ENCODE results near the gene ACOX3. TPM values are rescaled to one million over a fixed set of nuclear protein-coding genes. Genes with fewer than 3 reads are reported as not detected.

ACOX3 gene
- total RNA-seq, 1 donor from 2014 or later: 23.8 TPM

DNA sequence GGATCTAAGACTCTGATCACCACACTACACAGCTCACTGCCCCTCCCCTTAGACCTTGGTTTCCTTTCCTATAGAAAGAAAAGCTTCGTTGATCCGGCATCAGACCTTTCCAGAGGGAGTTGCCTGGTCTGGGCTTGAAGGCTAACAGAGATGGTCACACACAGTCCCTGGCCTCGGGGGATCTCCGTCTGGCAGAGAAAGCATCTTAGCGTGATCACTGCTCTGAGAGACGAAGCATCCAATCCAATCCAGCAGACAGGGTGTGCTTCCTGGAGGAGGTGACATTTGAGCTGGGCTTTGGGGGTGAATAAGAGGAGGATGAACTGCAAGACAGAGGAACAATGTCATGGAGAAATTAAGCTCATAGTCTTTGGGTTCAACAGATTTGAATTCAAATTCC, 121.5 kb downstream of the ACOX3 start:
- TF ChIP-seq, protein P1, sequence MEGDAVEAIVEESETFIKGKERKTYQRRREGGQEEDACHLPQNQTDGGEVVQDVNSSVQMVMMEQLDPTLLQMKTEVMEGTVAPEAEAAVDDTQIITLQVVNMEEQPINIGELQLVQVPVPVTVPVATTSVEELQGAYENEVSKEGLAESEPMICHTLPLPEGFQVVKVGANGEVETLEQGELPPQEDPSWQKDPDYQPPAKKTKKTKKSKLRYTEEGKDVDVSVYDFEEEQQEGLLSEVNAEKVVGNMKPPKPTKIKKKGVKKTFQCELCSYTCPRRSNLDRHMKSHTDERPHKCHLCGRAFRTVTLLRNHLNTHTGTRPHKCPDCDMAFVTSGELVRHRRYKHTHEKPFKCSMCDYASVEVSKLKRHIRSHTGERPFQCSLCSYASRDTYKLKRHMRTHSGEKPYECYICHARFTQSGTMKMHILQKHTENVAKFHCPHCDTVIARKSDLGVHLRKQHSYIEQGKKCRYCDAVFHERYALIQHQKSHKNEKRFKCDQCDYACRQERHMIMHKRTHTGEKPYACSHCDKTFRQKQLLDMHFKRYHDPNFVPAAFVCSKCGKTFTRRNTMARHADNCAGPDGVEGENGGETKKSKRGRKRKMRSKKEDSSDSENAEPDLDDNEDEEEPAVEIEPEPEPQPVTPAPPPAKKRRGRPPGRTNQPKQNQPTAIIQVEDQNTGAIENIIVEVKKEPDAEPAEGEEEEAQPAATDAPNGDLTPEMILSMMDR (IDR thresholded peaks at IDR 0.05; ENCODE audit: partially characterized antibody, unreplicated experiment): no peak
- H3K27me3 Mint-ChIP-seq (ENCODE audit: unreplicated experiment): peaks cover 2% of the 10 kb centered on the region
- H3K36me3 Mint-ChIP-seq (ENCODE audit: unreplicated experiment): no peaks in the 10 kb centered on the region
- no peak overlapping the region for H3K4me3 Mint-ChIP-seq (ENCODE audit: unreplicated experiment)
- H3K4me1 Mint-ChIP-seq (ENCODE audit: low read depth, unreplicated experiment): peaks cover 8% of the 10 kb centered on the region
- H3K27ac Mint-ChIP-seq (ENCODE audit: unreplicated experiment): no peak overlapping the region
- DNase-seq: no peak
- no peaks in the 10 kb centered on the region for H3K9me3 Mint-ChIP-seq (ENCODE audit: unreplicated experiment)

DNA sequence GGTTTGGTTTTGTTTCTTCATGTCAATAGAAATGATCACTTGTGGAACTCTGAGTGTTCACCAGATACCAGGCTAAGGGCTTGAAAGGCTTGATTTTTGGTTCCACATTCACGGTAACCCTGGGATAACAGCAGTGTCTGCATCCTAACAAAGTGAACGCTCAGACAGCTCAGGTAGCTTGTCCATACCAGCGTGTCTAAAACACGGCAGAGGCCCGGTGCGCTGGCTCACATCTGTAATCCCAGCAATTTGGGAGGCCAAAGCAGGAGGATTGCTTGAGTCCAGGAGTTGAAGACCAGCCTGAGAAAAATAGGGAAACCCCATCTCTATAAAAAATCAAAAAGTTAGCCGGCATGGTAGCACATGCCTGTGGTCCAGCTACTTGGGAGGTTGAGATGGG, 122.0 kb downstream of the ACOX3 start:
- Mint-ChIP-seq H3K9me3 (ENCODE audit: unreplicated experiment) (peaks cover 3% of the 10 kb centered on the region), H3K4me3 (ENCODE audit: unreplicated experiment) (no peak overlapping the region), H3K27me3 (ENCODE audit: unreplicated experiment) (peaks cover 2% of the 10 kb centered on the region), H3K4me1 (ENCODE audit: low read depth, unreplicated experiment) (peaks cover 8% of the 10 kb centered on the region), H3K27ac (ENCODE audit: unreplicated experiment) (no peak overlapping the region), H3K36me3 (ENCODE audit: unreplicated experiment) (no peaks in the 10 kb centered on the region)
- TF ChIP-seq, protein P1 (IDR thresholded peaks at IDR 0.05; ENCODE audit: partially characterized antibody, unreplicated experiment): no peak
- DNase-seq: no peak

DNA sequence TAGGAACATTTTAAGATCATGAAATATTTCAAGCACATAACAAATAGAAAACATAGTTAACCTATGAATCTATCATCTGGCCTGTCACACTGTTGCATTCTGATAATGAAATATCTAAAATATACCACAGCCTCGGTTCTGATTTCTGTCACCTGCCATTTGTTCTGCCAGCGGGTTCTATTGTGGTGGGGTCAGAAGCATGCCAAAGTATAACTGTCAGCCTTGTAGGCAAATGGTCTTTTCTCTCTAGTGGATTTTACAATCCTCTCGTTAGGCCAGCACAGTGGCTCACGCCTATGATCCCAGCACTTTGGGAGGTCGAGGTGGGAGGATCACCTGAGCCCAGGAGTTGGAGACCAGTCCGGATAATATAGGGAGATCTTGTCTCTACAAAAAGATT, 123.0 kb downstream of the ACOX3 start:
- Mint-ChIP-seq H3K36me3 (ENCODE audit: unreplicated experiment) (peaks cover 9% of the 10 kb centered on the region), H3K4me1 (ENCODE audit: low read depth, unreplicated experiment) (peaks cover 8% of the 10 kb centered on the region), H3K27ac (ENCODE audit: unreplicated experiment) (no peak overlapping the region), H3K9me3 (ENCODE audit: unreplicated experiment) (peaks cover 9% of the 10 kb centered on the region), H3K27me3 (ENCODE audit: unreplicated experiment) (peaks cover 2% of the 10 kb centered on the region), H3K4me3 (ENCODE audit: unreplicated experiment) (no peak overlapping the region)
- DNase-seq: no peak
- TF ChIP-seq, protein P1 (IDR thresholded peaks at IDR 0.05; ENCODE audit: partially characterized antibody, unreplicated experiment): no peak

DNA sequence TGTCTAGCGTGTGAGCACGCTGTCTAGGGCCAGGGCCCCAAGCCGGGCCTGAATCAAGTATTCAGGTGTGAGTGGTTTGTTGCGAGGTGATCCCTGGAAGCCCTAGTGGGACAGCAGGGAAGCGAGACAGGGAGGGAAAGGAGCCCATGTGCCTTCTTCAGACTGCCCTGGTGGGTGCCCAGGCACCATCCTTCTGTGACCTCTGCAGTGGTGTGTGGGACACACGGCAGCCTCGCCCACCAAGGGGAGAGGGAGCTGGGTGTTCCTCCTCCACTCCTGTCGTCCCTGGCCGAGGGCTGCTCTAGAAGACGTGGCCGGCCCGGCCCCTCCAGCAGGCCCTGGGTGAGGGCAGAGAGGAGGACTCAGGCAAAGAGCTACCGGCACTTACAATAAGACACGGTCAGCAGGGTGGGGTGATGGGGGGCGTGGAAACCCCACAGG, 123.6 kb downstream of the ACOX3 start:
- peaks cover 13% of the 10 kb centered on the region for H3K36me3 Mint-ChIP-seq (ENCODE audit: unreplicated experiment)
- TF ChIP-seq, protein P1 (IDR thresholded peaks at IDR 0.05; ENCODE audit: partially characterized antibody, unreplicated experiment): no peak
- DNase-seq: no peak
- peaks cover 8% of the 10 kb centered on the region for H3K4me1 Mint-ChIP-seq (ENCODE audit: low read depth, unreplicated experiment)
- no peak overlapping the region for H3K4me3 Mint-ChIP-seq (ENCODE audit: unreplicated experiment)
- no peak overlapping the region for H3K27ac Mint-ChIP-seq (ENCODE audit: unreplicated experiment)
- peaks cover 2% of the 10 kb centered on the region for H3K27me3 Mint-ChIP-seq (ENCODE audit: unreplicated experiment)
- H3K9me3 Mint-ChIP-seq (ENCODE audit: unreplicated experiment): peaks cover 13% of the 10 kb centered on the region

Other genes with a start within 250 kb of the ACOX3 start
- not detected for gene SH3TC1, start 241.4 kb downstream of the ACOX3 start, total RNA-seq (ENCODE audit: unreplicated experiment)
- 0.64 TPM for gene HTRA3, start 171.0 kb downstream of the ACOX3 start, total RNA-seq (ENCODE audit: unreplicated experiment)
- gene TRMT44, start 54 bp upstream of the ACOX3 start, total RNA-seq (ENCODE audit: unreplicated experiment): 23.3 TPM
- gene GPR78, start 139.7 kb upstream of the ACOX3 start, total RNA-seq (ENCODE audit: unreplicated experiment): 0.17 TPM
- 0.27 TPM for gene CPZ, start 152.0 kb upstream of the ACOX3 start, total RNA-seq (ENCODE audit: unreplicated experiment)

All from glutamatergic neuron (in vitro differentiated cells).